GM19025 (cell line): ENCODE results near the gene GREB1.

ENCODE experiments used
- ATAC-seq: cut with Tn5 transposase; IDR thresholded peaks from one replicate; pipeline ENCODE4 v1.9.1; 2021; ENCODE audit warnings: mild to moderate bottlenecking, low read depth, moderate library complexity; ENCODE audit not compliant: unreplicated experiment

The GREB1 gene

GRCh38 chr2:11509657-11510360 is 24.0 kb upstream of the GREB1 start:
- ATAC-seq: no peak

DNA sequence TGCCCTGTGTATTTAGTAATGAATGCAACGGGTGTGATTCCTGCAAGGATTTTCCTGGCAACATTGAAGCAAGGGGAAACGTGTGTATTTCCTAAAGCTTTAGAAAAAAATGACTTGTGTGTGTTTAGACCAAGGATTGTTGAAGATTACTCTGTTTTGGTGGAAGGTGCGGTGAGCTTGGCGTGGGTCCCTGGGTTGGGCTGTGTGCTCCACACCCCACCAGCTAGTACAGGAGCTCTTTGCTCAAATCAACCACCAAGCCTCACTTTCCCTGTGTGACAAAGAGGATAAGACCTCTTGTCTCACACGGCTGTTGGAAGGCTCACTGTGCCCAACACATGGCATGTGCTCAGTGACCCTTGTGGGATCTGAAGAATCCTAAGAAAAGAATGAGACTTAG is 21.4 kb upstream of the GREB1 start:
- ATAC-seq: no peak

GRCh38 chr2:11513319-11513718 is 20.5 kb upstream of the GREB1 start:
- no peak for ATAC-seq

DNA sequence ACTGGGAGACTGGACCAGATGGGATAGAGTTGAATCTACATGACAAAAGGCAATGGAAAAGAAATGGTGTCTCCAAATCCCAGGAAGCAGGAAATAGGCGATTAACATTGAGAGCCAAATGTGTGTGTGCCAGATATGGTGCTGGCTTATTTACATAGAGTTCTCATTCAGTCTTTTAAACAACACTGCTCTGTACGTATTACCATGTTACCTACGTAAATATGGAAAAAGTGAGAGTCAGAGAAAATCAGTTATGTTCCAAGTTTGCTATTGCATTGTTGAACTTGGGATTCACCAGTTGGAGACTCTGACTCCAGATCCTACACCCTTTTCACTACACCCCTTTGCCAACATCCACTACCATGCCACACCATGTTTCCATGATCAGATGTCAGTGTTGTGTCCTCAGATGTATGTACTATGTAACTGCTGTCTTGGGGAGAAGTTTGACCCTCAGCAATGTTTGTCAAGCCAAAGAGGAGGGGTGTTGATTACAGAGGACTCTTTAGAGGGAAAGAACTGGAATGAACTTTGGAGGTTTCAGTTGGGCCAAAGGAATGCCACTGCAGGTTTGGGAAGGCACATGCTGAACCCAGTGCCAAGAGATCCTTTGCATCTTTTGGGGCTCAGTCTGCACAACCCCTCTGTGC is 19.6 kb upstream of the GREB1 start:
- ATAC-seq: no peak

GRCh38 chr2:11514904-11515303 is 18.9 kb upstream of the GREB1 start:
- ATAC-seq: no peak

DNA sequence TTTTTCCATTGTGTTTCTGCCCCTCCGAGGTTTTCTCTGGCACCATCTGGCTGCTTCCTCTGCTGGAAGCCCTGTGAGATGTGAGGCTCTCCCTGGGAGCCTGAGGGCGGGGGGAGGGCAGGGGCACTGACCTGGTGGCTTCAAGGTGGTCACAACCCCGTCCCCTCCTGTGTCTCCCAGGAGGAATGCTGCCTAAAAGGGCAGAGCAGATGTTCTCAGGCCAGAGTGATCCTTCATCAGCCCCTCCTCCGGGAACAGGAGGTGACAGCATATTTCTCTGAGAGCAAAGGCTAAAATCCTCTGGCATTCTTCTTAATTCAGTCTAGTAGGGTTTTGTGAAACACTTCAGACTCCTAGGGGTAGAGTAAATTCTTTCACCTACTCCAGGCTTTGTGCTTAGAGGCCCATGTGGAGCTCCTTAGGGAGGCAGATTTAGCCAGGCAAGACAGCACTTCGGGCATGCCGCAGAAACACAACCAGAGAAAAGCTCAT is 18.3 kb upstream of the GREB1 start:
- no peak for ATAC-seq

DNA sequence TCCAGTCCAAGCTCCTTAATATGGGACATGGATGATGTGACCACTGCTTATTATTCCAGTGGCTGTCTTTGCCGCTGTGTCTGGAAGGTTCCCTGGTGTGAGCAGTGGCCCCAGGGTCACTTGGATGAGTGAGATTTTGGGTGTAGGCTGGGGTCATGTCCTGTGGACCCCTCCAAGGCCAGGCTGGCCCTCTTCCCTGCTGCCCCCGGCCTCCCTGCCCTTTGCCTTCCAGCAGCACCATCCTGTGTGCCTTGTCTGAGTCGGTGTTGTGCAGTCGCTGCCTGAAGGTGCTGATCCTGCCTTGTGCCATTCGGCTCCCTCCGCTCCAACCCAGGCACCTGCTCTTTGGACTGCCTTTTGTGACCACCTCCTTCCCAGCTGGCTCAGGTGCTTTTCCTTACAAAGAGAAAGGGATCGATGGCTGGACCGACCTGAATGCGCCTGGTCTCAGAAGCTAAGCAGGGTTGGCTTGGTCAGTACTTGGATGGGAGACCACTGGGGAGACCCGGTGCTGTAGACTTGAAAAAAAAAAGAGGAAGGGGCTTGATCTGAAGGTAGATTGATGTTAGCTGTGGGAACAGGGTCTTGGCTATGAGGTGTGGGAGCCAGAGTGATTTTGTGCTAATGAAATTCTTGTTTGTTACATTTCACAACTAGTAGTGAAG is 16.7 kb upstream of the GREB1 start:
- ATAC-seq: no peak

GRCh38 chr2:11517906-11518305 is 15.9 kb upstream of the GREB1 start:
- ATAC-seq: no peak

GRCh38 chr2:11520092-11520693 is 13.7 kb upstream of the GREB1 start:
- no peak for ATAC-seq

- ATAC-seq: no peak
Observed at GRCh38 chr2:11521775-11522174, 12.1 kb upstream of the GREB1 start.

GRCh38 chr2:11524470-11524869 is 9.4 kb upstream of the GREB1 start:
- no peak for ATAC-seq

- ATAC-seq: no peak
Observed at GRCh38 chr2:11525762-11526161, 8.1 kb upstream of the GREB1 start.

DNA sequence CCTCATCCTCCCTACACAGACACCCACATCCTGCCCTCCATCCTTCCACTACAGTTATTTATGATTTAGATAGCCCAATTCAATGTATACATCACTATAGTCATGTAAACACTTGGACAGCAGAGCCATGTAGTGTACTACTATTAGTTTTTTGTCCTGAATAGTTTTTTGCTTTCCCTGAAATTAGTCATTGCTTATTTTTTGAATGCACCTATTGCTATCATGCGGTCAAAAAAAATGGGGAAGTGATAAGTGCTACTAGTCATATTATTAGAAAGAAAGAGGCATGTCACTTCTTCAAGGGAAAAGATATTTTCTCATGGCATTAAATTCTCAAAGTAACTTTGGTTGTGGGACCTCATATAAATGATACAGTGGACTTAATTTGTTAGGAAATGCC is 6.8 kb upstream of the GREB1 start:
- ATAC-seq: no peak

GRCh38 chr2:11528228-11528627 is 5.6 kb upstream of the GREB1 start:
- no peak for ATAC-seq

- no peak for ATAC-seq
Observed at GRCh38 chr2:11530864-11531465, 2.9 kb upstream of the GREB1 start.

DNA sequence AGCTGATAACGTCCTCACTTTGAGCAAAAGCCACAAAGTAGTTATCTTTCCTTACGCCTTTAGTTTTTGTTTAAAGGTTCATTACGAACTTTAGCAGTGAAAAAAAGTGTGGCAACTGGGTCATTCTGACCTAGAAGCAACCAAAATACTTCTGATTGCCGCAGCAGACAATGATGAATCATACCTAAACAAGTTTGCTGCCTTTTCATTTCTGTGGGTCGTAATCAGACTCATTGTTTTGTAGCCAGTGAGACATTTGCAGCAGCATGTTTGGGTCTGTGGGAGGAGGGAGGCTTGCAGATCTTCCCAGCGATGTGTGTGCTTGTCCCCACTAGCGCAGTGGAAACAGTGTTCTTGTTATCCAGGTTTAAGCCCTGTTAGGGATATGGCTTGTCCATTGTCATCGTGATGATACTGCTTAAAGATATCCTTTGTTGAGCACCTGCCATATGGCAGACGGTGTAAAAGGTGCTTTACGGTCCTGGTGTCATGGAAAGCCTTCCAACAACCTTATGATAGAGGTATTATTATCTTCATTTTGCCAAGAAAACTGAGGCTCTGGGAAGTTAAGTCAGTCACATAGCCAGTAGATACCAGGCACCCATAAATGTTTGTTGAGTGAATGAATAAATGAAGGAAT is 1.3 kb upstream of the GREB1 start:
- ATAC-seq: no peak

- no peak for ATAC-seq
Observed at GRCh38 chr2:11534071-11534745, 363 bp downstream of the GREB1 start.

- ATAC-seq: no peak
Observed at GRCh38 chr2:11534746-11535484, 1.1 kb downstream of the GREB1 start.

- no peak for ATAC-seq
Observed at GRCh38 chr2:11535899-11536344, 2.1 kb downstream of the GREB1 start.
